HL-60 (cell line): ENCODE data around the gene OR52N2.

Experiments used
- DNase-seq, 2 experiments: peaks; one replicate each; pipeline ENCODE4 v3.0.0-alpha.2; 2010 to 2020; ENCODE audit warnings: low read depth in 1 of 2, low spot score in 1 of 2
- H3K27ac ChIP-seq: fragments of 250-450 bp; sonication (Bioruptor Pico); replicated peaks from 2 replicates; pipeline ENCODE4 v1.5.1; 2020; ENCODE audit warnings: mild to moderate bottlenecking, moderate library complexity
- H3K27me3 ChIP-seq: fragments of 250-450 bp; sonication (Bioruptor Pico); 2 replicates; pipeline ENCODE4 v1.5.1; 2021; ENCODE audit warnings: mild to moderate bottlenecking, moderate library complexity; ENCODE audit not compliant: insufficient read depth, poor library complexity, severe bottlenecking
- H3K4me3 ChIP-seq: replicated peaks from 2 replicates; pipeline ENCODE4 v1.5.1; 2011; ENCODE audit warnings: mild to moderate bottlenecking, control low read depth, low read length; ENCODE audit not compliant: insufficient read depth
- CTCF ChIP-seq: IDR thresholded peaks from one replicate; pipeline ENCODE4 v1.5.1; 2011; ENCODE audit warnings: low read length, control low read depth, inconsistent platforms; ENCODE audit not compliant: insufficient read depth
- GABPA ChIP-seq: IDR thresholded peaks from 2 replicates; pipeline ENCODE4 v1.6.1; 2012; ENCODE audit warnings: low read depth
- POLR2AphosphoS5 ChIP-seq: IDR thresholded peaks from 2 replicates; pipeline ENCODE4 v1.6.1; 2012; ENCODE audit warnings: low read depth
- REST ChIP-seq: IDR thresholded peaks from 2 replicates; pipeline ENCODE4 v1.6.1; 2012; ENCODE audit warnings: low read depth; ENCODE audit not compliant: insufficient replicate concordance
- SPI1 ChIP-seq: IDR thresholded peaks from 2 replicates; pipeline ENCODE4 v1.6.1; 2012; ENCODE audit warnings: low read depth, mild to moderate bottlenecking, borderline replicate concordance

Gene OR52N2

DNA sequence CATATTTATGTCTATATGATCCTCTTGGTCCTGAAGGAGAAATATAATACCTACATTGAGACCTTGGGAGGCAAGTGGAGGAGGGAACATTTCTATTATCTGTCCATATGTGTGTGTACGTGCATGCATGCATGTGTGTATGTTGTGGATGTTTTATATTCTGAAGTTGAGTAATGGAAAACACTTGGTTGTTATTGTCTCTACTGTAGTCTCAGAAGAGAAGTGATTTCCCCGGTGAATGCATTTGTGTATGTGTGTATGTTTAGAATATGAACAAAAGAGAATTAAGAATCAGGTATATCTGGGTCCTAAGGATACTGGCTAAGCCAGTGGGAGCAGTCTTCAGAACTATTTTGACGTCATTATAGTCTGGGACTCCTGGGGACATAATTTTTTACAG is 17.6 kb upstream of the OR52N2 start, which contains the start of gene OR52N1:
Gene OR52N1, minus strand, starts transcription at position 101 of the 400 bp plus-strand sequence. CDS start 2,449 bp downstream, outside the sequence.
- DNase-seq, result no peak
- TF ChIP-seq GABPA, result no peak
- no peak for TF ChIP-seq SPI1
- TF ChIP-seq POLR2AphosphoS5, result no peak
- no peaks in the 10 kb centered on the region for H3K27me3 ChIP-seq
- no peak within 1 kb of the TSS for H3K27ac ChIP-seq
- H3K4me3 ChIP-seq, result no peak within 1 kb of the TSS

- H3K27me3 ChIP-seq, result no peaks in the 10 kb centered on the region
- no peak for DNase-seq
- H3K4me3 ChIP-seq, result no peak overlapping the region
- no peak for TF ChIP-seq CTCF
- no peak for TF ChIP-seq GABPA
- no peak for TF ChIP-seq POLR2AphosphoS5
- no peak for TF ChIP-seq REST
- TF ChIP-seq SPI1, result no peak
- no peak overlapping the region for H3K27ac ChIP-seq
These were observed 12.2 kb upstream of the OR52N2 start for GRCh38 chr11:5796541-5796940.

- TF ChIP-seq CTCF (no peak), REST (no peak)
- H3K27me3 ChIP-seq, result no peaks in the 10 kb centered on the region
- H3K27ac ChIP-seq, result no peak overlapping the region
- no peak for DNase-seq
- no peak overlapping the region for H3K4me3 ChIP-seq
These were observed 4.7 kb upstream of the OR52N2 start for GRCh38 chr11:5803982-5804381.

DNA sequence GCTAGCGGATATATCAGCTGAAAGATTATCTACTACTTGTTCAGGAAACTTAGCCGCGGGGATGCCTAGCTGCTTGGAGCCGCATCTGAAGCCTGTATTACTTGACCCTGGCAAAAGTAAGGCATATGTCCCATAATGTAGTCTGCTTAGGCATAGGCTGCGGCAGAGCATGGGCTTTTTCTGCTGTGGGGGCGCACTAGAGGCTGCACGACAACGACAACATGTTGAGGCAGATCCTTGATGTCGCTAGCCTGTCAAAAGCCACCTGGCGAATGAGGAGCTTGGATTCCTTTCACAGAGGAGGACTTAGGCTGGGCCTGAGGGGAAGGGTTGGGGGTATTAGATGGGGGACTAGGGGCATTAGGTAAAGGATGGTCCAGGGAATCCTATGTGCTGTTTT is 1.1 kb upstream of the OR52N2 start:
- H3K4me3 ChIP-seq, result no peak overlapping the region
- no peaks in the 10 kb centered on the region for H3K27me3 ChIP-seq
- TF ChIP-seq REST (no peak), SPI1 (no peak), CTCF (no peak), GABPA (no peak), POLR2AphosphoS5 (no peak)
- H3K27ac ChIP-seq, result no peak overlapping the region
- no peak for DNase-seq
